OCI-LY3 (cell line): ENCODE measurements around the gene THTPA.

ENCODE experiments used
- H2AFZ ChIP-seq: fragments of 200-600, 300-600 bp; shearing (Covaris generic); 2 replicates; pipeline ENCODE4 v1.6.0; 2014; ENCODE audit warnings: antibody characterized with exemption, low read depth, low read length
- H3K27ac ChIP-seq: fragments of 200-600, 300-600 bp; sonication (generic); 2 replicates; pipeline ENCODE4 v1.5.1; 2014; ENCODE audit warnings: mild to moderate bottlenecking, low read length, moderate library complexity, mixed read lengths
- H3K27me3 ChIP-seq: fragments of 200-600, 300-600 bp; sonication (generic); 2 replicates; pipeline ENCODE4 v1.6.1; 2014; ENCODE audit warnings: low read depth, low read length, mixed read lengths
- H3K36me3 ChIP-seq: fragments of 200-600, 300-600 bp; sonication (generic); replicated peaks from 2 replicates; pipeline ENCODE3; 2014; ENCODE audit warnings: low read depth, low read length, mixed read lengths
- H3K4me1 ChIP-seq: fragments of 300-600, 200-600 bp; sonication (generic); 2 replicates; pipeline ENCODE4 v1.6.1; 2014; ENCODE audit warnings: low read length, mixed read lengths
- H3K4me2 ChIP-seq: fragments of 200-600, 300-600 bp; sonication (generic); 2 replicates; pipeline ENCODE4 v1.6.1; 2014; ENCODE audit warnings: low read length, mixed read lengths
- H3K4me3 ChIP-seq: fragments of 300-600, 200-600 bp; sonication (generic); 2 replicates; pipeline ENCODE4 v1.5.1; 2014; ENCODE audit warnings: antibody characterized with exemption, mild to moderate bottlenecking, low read length, moderate library complexity
- H3K79me2 ChIP-seq: fragments of 300-600, 200-600 bp; shearing (Covaris generic); 2 replicates; pipeline ENCODE4 v1.6.1; 2014; ENCODE audit warnings: mild to moderate bottlenecking, low read length, mixed read lengths
- H3K9ac ChIP-seq: fragments of 300-600, 200-600 bp; shearing (Covaris generic); 2 replicates; pipeline ENCODE4 v1.6.0; 2014; ENCODE audit warnings: mild to moderate bottlenecking, low read length, moderate library complexity
- H3K9me3 ChIP-seq: fragments of 200-600, 300-600 bp; shearing (Covaris generic); 2 replicates; pipeline ENCODE4 v1.6.1; 2014; ENCODE audit warnings: low read length, mixed read lengths; ENCODE audit not compliant: insufficient read depth
- H4K20me1 ChIP-seq: fragments of 200-600, 300-600 bp; sonication (generic); 2 replicates; pipeline ENCODE4 v1.6.1; 2016; ENCODE audit warnings: low read length, mixed read lengths; ENCODE audit not compliant: insufficient read depth
- CTCF ChIP-seq: fragments of 200-600, 300-600 bp; sonication (generic); IDR thresholded peaks from 2 replicates; pipeline ENCODE4 v1.5.1; 2014; ENCODE audit warnings: antibody characterized with exemption, low read length, low read depth
- EZH2phosphoT487 ChIP-seq: fragments of 200-600 bp; shearing (Covaris generic); IDR thresholded peaks from 2 replicates; pipeline ENCODE4 v1.6.1; 2018; ENCODE audit warnings: antibody characterized with exemption, mixed run types, low read depth

The THTPA gene

GRCh38 chr14:23572836-23573235 is 16.8 kb downstream of the THTPA start:
- no peaks in the 10 kb centered on the region for H3K27me3 ChIP-seq
- H3K79me2 ChIP-seq = no peaks in the 10 kb centered on the region
- H3K4me3 ChIP-seq = no peak overlapping the region
- H3K9me3 ChIP-seq = no peaks in the 10 kb centered on the region
- no peak overlapping the region for H3K27ac ChIP-seq
- H3K4me1 ChIP-seq = peaks cover 16% of the 10 kb centered on the region
- no peak for TF ChIP-seq EZH2phosphoT487
- TF ChIP-seq CTCF = no peak
- H2AFZ ChIP-seq = no peak overlapping the region
- H4K20me1 ChIP-seq = no peaks in the 10 kb centered on the region
- no peak overlapping the region for H3K4me2 ChIP-seq
- no peak overlapping the region for H3K9ac ChIP-seq
- H3K36me3 ChIP-seq = no peaks in the 10 kb centered on the region

GRCh38 chr14:23573384-23574015 is 17.4 kb downstream of the THTPA start:
- Histone ChIP-seq H3K4me1 (peaks cover 13% of the 10 kb centered on the region), H2AFZ (no peak overlapping the region), H3K4me2 (no peak overlapping the region), H3K36me3 (no peaks in the 10 kb centered on the region), H3K9me3 (no peaks in the 10 kb centered on the region), H4K20me1 (no peaks in the 10 kb centered on the region), H3K4me3 (no peak overlapping the region), H3K27me3 (no peaks in the 10 kb centered on the region), H3K79me2 (no peaks in the 10 kb centered on the region), H3K9ac (no peak overlapping the region), H3K27ac (no peak overlapping the region)
- TF ChIP-seq CTCF = no peak
- no peak for TF ChIP-seq EZH2phosphoT487

- no peaks in the 10 kb centered on the region for H3K36me3 ChIP-seq
- no peak for TF ChIP-seq CTCF
- no peak for TF ChIP-seq EZH2phosphoT487
- no peak overlapping the region for H3K9ac ChIP-seq
- H3K79me2 ChIP-seq = no peaks in the 10 kb centered on the region
- H3K4me2 ChIP-seq = peak overlapping the region; percentile 87
- no peak overlapping the region for H3K27ac ChIP-seq
- H3K27me3 ChIP-seq = no peaks in the 10 kb centered on the region
- no peaks in the 10 kb centered on the region for H4K20me1 ChIP-seq
- peaks cover 15% of the 10 kb centered on the region; the same call in 1 of the 2 replicates for H3K4me1 ChIP-seq
- H3K4me3 ChIP-seq = peak overlapping the region; percentile 89; the same call in 1 of the 2 replicates
- no peak overlapping the region; the same call in 1 of the 2 replicates for H2AFZ ChIP-seq
- no peaks in the 10 kb centered on the region for H3K9me3 ChIP-seq
Observed at GRCh38 chr14:23577004-23577681, 21.1 kb downstream of the THTPA start.

DNA sequence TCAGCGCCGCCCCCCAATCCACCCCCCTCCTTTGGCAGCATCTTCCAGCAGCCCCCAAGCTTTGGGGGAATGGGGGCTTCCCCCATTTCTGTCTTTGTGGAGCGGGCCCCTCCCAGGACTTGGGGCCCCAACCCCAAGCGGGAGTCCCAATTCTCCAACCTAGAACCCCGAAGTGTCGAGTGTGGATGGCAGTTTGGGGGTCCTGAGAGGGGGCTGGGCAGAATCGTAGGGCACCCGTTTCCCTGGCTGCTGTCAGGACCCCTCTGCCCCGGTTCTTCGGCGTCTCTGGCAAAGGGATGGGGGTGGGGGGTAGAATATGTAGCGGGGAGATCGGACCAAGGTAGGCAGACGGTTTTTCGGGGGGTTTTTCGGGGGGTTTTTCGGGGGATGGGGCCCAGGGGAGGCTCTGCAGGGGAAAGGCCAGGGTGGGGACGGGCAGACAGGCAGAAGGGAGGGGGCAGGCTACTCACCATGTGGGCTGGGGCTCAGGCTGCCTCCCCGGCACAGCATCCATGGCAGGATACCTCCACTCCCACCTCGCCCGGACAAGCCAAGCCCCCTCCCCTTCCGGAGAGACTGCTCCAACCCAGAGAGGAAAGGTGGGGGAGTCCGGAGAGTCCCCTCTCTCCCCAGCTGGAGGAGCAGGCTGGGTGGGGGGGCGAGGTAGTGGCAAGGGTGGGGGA is 21.8 kb downstream of the THTPA start:
- Histone ChIP-seq H3K4me3 (peak overlapping the region; percentile 89), H3K4me2 (peak overlapping the region; percentile 87), H3K9ac (peak overlapping the region; percentile 68), H3K27me3 (no peaks in the 10 kb centered on the region), H3K27ac (no peak overlapping the region), H3K36me3 (no peaks in the 10 kb centered on the region), H4K20me1 (no peaks in the 10 kb centered on the region), H3K9me3 (no peaks in the 10 kb centered on the region), H2AFZ (peak overlapping the region; percentile 86), H3K79me2 (no peaks in the 10 kb centered on the region), H3K4me1 (peaks cover 15% of the 10 kb centered on the region; the same call in 1 of the 2 replicates)
- no peak for TF ChIP-seq EZH2phosphoT487
- no peak for TF ChIP-seq CTCF
